ENCODE results near the gene IQCK.

- TF ChIP-seq POLR2A (IDR thresholded peaks at IDR 0.05) = no peak
- no peak for TF ChIP-seq CTCF (IDR thresholded peaks at IDR 0.05)
- no peak for TF ChIP-seq POLR2AphosphoS5 (IDR thresholded peaks at IDR 0.05)
These were observed 26.6 kb downstream of the IQCK start for GRCh38 chr16:19744670-19745069.

All from breast epithelium (tissue), 3 donors.